HTERT RPE-1 (cell line): Measurements from ENCODE around the gene SLC12A6.
"Not testable (repeated sequence)": the region's sequence is repeated elsewhere in the genome, so short reads cannot be mapped to it uniquely, and the experiment has no call there.

Experiments used
- in situ Hi-C: fragments of 300-500 bp; cut with MboI; formaldehyde crosslinking; loops from 4 replicates; pipeline ENCODE4 v1.14.3; 2020; ENCODE audit warnings: low sequenced_read_pairs

SLC12A6 gene

DNA sequence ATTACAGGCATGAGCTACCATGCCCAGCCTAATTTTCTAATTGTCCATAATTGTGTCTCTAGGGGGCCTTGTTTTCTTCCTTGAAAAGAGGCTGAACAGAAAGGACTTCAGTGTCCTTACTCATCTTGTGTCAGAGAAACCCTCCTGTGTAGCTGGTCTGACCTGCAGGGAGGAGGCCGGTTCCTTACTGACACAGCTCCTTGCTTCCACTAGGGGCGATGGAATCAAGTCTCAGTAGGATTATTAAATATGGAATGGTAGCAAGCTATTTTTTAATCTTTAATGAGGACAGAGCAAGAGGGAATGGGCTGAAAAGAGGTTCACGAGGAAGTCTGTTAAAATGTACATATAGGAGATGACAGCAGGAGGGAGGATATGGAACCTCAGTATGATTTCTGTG, 20.8 kb upstream of the SLC12A6 start:
- in situ Hi-C loops, result no loop called here

DNA sequence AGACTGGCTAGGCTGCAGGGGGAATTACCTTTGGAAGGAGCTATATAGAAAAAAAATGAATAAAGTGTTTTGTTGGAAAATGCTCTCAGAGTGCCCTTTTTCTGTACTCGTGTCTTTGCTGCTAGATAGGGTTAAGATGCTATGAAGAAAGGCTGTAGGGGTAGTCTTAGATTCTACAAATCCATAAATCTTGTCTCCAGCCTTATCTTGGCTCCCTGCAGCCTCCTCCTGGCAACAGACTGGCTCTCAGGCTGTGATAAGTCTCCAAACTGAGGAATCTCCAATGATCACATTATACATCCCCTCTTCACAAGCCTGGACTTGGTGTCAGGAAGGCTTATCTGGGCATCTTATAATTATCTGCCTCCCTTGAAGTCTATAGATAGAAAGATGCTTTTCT, 20.1 kb upstream of the SLC12A6 start:
- in situ Hi-C loops, result no loop called here

GRCh38 chr15:34355241-34355640, 17.7 kb upstream of the SLC12A6 start:
- in situ Hi-C loops, result no loop called here

- in situ Hi-C loops, result no loop called here
Measured at GRCh38 chr15:34354286-34354685, 16.7 kb upstream of the SLC12A6 start.

- in situ Hi-C loops, result no loop called here
Measured at GRCh38 chr15:34353627-34354026, 16.0 kb upstream of the SLC12A6 start.

GRCh38 chr15:34352996-34353395, 15.4 kb upstream of the SLC12A6 start:
- in situ Hi-C loops, result not testable (repeated sequence)

DNA sequence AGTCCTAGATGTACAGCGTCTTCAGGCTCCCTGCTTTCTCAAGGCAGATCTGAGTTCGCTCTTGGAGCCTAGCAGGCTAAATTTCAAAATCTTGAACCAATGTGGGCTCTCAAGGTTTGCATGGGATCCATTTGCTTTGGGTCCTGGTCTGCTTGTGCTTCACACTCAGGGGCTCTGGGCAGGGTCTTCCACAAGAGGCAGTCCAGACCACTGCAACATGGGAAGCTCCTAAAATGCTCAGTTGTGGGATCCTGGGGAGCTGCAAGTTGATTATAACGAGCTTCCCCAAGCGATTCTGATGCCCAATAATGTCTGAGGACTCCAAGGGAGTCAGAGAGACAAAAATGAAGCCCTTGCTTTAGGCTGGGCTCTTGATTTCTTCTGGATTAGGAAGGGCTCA, 12.2 kb upstream of the SLC12A6 start:
- in situ Hi-C loops, result no loop called here

DNA sequence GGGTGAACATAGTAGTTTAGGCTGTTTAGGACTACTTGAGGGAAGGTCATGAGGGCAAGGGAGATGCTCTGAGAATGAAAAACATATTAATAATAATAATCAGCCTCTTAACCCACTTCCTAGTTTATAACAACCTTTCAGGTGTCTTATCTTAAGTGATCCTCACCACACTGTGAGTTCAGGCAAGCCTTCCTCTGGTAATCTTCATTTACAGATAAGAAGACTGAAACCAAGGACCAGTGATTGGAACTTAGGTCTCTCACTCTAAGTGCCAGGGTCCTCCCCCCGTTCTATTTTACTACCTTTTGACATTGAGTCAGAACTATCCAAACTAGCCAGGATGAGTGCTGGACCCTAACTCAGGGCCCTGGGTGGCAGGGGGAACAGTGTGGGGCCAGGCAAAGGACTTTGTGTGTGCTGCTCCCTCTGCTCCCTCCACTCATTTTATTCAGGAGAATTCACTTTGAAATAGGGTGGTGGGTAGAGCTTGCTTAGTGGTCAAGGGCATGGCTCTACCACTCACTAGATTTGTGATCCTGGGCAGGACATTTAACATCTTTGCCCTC, 11.2 kb upstream of the SLC12A6 start:
- in situ Hi-C loops, result no loop called here

- in situ Hi-C loops, result no loop called here
Measured at GRCh38 chr15:34347951-34348638, 10.5 kb upstream of the SLC12A6 start.

GRCh38 chr15:34342737-34343575, 5.4 kb upstream of the SLC12A6 start, which contains the start of the genes NOP10 and NUTM1:
TSS of gene NOP10 (minus strand) at chr15:34343136. CDS start at chr15:34343073, 63 bp downstream.
TSS of gene NUTM1 (plus strand) at chr15:34343315. CDS start at chr15:34343697, 382 bp downstream.
- in situ Hi-C loops, result no loop called here

DNA sequence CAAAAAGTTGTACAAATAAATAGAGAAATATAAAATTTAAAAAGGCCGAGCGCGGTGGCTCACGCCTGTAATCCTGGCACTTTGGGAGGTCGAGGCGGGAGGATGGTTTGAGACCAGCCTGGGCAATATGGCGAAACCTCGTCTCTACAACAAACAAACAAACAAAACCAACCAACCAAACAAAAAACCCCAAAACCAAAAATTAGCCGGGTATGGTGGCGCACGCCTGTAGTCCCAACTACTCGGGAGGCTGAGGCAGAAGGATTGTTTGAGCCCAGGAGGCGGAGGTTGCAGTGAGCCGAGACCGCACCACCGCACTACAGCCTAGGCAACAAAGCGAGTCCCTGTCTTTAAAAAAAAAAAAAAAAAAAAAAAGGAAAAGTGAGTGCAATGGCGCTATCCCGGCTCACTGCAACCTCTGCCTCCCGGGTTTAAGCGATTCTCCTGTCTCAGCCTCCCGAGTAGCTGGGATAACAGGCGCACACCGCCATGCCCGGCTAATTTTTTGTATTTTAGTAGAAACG, 4.7 kb upstream of the SLC12A6 start:
- in situ Hi-C loops, result not testable (repeated sequence)

DNA sequence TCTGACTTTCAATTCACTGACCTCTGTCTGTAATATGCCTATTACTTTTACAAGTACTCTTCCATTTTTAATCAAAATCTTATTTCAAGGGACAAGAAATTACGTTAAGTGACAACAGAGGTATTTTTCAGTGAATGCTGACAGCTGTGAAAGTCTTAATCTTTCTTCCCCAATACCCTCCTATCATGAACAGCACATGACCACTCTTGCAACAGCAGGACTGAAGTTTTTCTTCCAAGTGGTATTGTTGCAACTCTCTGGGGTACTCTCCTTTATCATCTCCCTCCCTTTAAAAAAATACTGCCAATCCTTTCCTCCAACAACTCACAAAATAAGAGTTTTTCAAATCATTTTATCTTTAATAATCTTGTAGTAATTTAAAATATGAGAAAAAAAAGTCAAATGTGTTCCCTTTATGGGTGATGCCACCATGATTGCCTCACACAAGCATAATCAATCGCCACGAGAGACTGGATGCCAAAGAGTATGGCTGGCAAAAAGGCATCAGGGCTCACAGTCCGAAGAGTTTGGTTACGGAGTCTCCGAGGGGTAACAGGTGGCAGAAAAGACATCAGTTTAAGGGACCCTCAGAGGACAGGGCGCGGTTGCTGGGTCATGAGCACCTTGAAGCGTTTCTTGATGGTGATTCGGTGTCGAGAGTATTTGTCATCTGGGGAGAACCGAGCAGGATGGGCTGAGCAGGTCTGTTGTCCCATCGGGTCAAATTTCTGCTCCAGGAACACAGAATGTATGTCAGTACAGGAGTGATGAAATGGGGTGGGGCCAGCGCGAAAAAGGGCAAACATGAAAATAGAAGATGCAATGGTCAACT, 4.0 kb upstream of the SLC12A6 start:
- in situ Hi-C loops, result no loop called here

DNA sequence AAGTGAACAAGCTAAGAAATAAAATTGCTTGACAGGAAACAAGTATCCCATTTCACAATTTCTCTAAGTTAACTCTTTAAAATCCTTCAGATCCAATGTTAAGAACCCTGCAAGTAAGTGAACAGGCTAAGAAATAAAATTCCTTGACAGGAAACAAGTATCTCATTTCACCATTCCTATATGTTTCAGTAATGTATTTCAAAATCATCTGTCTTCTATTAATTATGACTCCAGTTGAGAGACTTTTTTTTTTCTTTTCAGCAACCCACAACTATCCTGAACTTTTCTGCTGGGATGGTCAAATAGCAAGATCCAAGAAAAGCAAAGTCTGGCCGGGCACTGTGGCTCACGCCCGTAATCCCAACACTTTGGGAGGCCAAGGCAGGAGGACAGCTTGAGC, 2.4 kb upstream of the SLC12A6 start:
- in situ Hi-C loops, result no loop called here

GRCh38 chr15:34338347-34338746, 766 bp upstream of the SLC12A6 start:
- in situ Hi-C loops, result no loop called here

DNA sequence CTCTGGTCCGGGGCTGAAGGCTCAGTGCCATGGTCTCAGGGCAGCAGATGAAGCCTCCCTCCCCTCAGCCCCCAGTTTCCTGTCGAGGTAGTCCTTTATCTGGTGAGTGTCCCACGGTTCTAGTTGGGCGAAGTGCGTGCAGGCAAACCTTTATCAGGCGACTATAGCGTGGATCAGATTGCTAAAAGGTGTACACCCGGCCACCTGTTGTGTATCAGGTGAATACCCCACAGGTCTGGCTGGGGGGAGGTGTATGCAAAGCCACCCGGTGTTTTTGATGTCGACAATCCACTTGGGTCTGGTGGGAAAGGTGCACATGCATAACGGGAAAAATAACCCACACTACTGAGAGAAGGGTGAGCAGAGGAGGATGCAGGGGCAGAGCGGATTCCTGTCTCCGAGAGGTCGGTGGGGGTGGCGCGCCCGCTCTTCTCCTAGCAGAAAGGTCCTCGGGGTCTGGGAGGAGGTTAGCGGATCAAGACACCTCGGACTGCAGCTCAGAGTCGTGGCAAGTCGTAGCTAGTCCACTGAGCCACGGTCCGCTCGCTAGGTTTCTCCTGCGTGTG, 507 bp downstream of the SLC12A6 start:
- in situ Hi-C loops, result no loop called here

GRCh38 chr15:34336231-34336990, 1.2 kb downstream of the SLC12A6 start:
- in situ Hi-C loops, result no loop called here

DNA sequence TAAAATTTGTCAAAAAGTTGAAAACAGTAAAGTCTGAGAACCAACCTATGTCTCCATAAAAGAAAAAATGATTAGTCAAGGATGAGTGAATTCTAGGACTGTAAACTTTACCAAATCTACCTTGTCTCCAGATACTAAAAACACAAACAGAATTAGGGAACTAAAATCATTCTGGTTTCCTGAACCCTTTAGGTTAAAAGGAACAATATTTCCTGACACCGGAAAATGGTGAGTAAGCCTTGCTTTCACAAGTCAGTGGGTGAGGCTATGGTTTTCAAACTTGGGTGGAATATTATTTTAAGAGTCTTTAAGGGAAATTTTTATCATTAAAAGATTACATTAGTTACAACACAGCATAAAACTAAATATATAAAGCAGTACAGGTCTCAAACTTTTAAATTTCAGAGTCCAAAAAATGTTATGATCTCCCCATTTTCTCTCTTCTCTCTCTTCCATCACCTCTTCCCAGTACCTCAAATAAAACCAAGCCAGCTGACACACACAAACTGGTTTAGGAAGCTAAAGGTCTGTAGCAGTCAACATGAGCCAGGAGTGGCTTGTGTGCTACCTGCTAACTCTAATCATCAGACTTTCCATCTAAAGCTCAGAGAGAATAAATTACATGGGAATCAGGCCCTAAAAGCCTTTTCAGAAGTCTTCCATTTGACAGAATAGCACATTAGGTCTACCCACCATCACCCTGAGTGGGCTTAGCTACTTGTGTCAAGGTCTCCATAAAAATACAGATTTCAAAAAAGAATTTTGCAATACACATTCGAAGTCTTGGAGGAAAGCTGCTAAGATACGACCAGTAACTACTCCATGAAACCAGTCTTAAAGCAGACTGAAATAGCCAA, 2.2 kb downstream of the SLC12A6 start:
- in situ Hi-C loops, result no loop called here

DNA sequence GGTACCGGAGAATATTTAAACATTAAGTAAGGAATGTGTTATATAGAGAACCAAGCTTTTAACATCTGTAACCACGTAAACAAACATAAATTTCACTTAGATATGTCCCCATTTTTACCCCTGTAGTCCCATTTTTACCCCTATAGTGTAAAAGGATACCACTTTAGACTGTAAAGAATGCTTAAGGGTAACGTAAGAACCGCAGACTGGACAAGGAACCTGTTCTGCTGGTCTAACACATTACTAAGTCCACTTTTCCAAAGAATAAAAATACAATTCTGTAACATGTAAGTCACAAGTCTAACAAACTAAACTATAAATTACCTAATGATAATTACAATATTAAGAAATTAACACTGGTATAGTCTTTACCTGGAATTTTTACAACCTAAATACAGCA, 2.9 kb downstream of the SLC12A6 start:
- in situ Hi-C loops, result no loop called here
